Activated CD8-positive, alpha-beta memory T cell treated with anti-CD3 and anti-CD28 coated beads for 4 hours (primary cell): ENCODE data around the gene KIF21A.

Source experiments
- DNase-seq, 2 donors: peaks; one replicate each; pipeline ENCODE4 v3.0.0-alpha.2; 2020; ENCODE audit warnings: low read depth in 2 of 2

Gene KIF21A

DNA sequence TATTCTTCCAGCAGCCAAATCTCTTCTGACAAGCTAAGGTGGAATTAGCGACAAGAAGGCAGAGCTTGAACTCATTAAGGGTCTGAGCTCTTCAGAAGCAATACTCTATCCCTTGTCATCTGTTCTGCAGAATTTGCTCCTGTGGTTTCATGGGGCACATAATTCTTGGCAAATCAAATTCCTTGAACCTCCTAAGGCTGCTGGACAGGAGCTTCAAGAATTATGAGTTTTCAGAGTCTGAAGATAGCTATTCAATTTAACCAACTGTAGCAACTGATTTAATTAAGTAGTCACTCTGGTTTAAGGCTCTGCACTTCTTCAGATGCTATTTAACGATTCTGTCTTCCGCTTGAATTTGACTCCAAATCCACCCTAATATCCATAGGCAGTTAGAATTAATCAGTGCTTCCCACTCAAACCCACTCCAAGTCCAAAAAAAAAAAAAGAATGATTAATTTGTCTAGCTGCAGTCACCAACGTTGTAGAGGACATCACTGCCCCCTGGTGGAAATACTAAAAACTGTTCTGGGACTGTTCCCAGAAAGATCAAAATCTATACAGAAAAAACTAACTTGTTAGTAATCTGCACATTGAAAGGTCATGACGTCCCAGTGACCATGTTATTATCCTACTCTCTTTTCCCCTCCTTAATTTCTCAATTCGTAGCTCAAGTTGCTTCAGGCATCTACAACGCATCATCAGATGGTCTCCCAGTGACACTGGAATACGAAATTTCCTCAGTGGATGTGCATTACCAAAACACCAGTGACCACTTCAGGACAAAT is 169.9 kb downstream of the KIF21A start:
- no peak for DNase-seq

DNA sequence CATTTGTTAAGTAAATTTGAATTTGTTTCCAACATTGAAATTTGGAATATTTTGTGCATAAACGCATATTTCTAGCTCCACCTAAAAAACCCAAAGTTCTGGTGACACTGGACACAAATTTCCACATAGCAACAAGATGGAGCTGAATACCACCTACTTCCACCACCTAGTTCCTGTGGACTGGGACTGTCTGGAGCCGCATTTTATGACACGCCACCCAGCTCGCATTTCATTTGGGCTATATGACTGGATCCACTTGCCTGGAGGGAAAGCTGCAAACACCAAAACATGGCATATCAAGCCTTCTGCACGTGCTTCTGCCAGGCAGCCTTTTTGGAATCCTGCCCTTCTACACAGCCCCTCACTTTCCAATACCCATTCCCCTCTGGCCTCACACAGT is 173.4 kb downstream of the KIF21A start:
- DNase-seq: no peak

DNA sequence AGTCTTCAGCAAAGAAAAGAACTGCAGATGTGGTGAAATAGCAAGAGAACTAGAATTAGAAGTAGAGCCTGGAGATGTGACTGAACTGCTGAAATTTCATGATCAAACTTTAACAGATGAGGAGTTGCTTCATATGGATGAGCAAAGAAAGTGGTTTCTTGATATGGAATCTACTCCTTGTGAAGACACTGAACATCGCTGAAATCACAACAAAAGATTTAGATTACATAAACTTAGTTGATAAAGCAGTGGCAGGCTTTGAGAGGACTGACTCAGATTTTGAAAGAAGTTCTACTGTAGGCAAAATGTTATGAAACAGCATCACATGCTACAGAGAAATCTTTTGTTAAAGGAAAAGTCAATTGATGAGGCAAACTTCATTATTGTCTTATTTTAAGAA is 175.0 kb downstream of the KIF21A start:
- DNase-seq: no peak

DNA sequence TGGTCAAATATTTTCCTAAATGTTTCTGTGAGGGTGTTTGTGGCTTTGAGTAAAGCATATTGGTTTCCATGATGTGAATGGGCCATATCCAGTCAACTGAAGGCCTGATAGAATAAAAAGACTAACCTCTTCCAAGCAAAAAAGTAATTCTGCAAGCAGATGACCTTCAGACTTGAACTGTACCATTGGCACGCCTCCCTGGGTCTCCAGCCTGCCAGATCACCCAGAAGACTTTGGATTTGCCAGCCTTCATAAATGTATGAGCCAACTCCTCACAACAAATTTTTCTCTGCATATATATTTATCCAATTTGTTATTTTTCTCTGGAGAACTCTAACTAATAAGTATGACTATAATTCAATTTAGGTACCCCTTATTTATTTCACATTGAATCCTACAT is 190.3 kb downstream of the KIF21A start:
- DNase-seq: no peak
